Esophagus squamous epithelium (tissue), 5 donors: ENCODE measurements around the gene GPC6. TPM values are rescaled to one million over a fixed set of nuclear protein-coding genes. Genes with fewer than 3 reads are reported as not detected.

Source experiments
- DNase-seq: peaks from one replicate; lab custom pipeline; 2025; lab: John Stamatoyannopoulos, UW
- H3K27ac ChIP-seq, 4 donors: fragments of 200-600 bp; sonication (generic); one replicate each; pipeline ENCODE4 v1.5.1; 2016 to 2019; ENCODE audit warnings: mild to moderate bottlenecking in 1 of 4
- H3K27me3 ChIP-seq, 4 donors: fragments of 200-600 bp; sonication (generic); 1 replicate in 3 of 4; 2 replicates in 1 of 4; pipeline versions ENCODE4 v1.5.1 to v1.6.0; 2017 to 2021; ENCODE audit warnings: antibody characterized with exemption in 1 of 4
- H3K36me3 ChIP-seq, 3 donors: fragments of 200-600 bp; sonication (generic); one replicate each; pipeline ENCODE4 v1.5.1; 2016 to 2019
- H3K4me1 ChIP-seq, 3 donors: fragments of 200-600 bp; sonication (generic); one replicate each; pipeline ENCODE4 v1.5.1; 2017 to 2019
- H3K4me3 ChIP-seq, 4 donors: fragments of 200-600 bp; sonication (generic); 1 replicate in 3 of 4; 2 replicates in 1 of 4; pipeline ENCODE4 v1.5.1; 2016 to 2019; ENCODE audit warnings: mild to moderate bottlenecking in 2 of 4, moderate library complexity in 1 of 4
- H3K9me3 ChIP-seq, 3 donors: fragments of 200-600 bp; sonication (generic); one replicate each; pipeline ENCODE4 v1.5.1; 2016 to 2019
- CTCF ChIP-seq, 6 experiments: fragments of 450-650 bp in 4 of 6; fragments of 200-600 bp in 2 of 6; sonication (generic) in 2 of 6; IDR thresholded peaks; one replicate each; pipeline ENCODE4 v1.5.1; 2016 to 2019; ENCODE audit warnings: antibody characterized with exemption in 6 of 6, mild to moderate bottlenecking in 4 of 6, moderate library complexity in 4 of 6
- POLR2A ChIP-seq, 4 donors: fragments of 450-650 bp; IDR thresholded peaks; one replicate each; pipeline ENCODE4 v1.6.1; 2017; ENCODE audit warnings: antibody characterized with exemption in 4 of 4, mild to moderate bottlenecking in 4 of 4, moderate library complexity in 3 of 4
- WGBS, 2 donors: methylation state at CpG; one replicate each; pipeline ENCODE4 v1.1.5; 2018; 5-methylcytosine and 5-hydroxymethylcytosine counted together
- intact Hi-C: fragments of 100-400 bp; cut with DNase I; formaldehyde crosslinking; loops from one replicate; pipeline ENCODE4 v1.15.0; 2022
- total RNA-seq, 4 donors: library from RNA; depleted of rRNA; stranded (reverse); fragments of >200 nt; gene quantifications; one replicate each; pipeline ENCODE4 v1.1.0, GENCODE V29; 2016
- donor health status: DM: yes; HTN: yes; CAD: no.

The GPC6 gene
- total RNA-seq, 4 donors from 2014 or later = 0.57 to 8.6 (median 2.6) TPM

- no peak for DNase-seq
- Histone ChIP-seq H3K4me1 (no peaks in the 10 kb centered on the region), H3K4me3 (no peak overlapping the region), H3K36me3 (no peaks in the 10 kb centered on the region), H3K9me3 (peaks cover 0 to 10% (median 0%) of the 10 kb centered on the region in 3 donors), H3K27me3 (no peaks in the 10 kb centered on the region), H3K27ac (no peak overlapping the region)
- intact Hi-C loops = no loop called here
- no peak for TF ChIP-seq POLR2A (IDR thresholded peaks at IDR 0.05)
- no peak for TF ChIP-seq CTCF (IDR thresholded peaks at IDR 0.05)
- 69 to 79% methylated on average over 1 of the region's 1 CpG for WGBS, 2 donors
Measured at GRCh38 chr13:94246495-94246894, 1019.9 kb downstream of the GPC6 start.

GRCh38 chr13:94247890-94248289, 1021.3 kb downstream of the GPC6 start:
- Histone ChIP-seq H3K4me1 (no peaks in the 10 kb centered on the region), H3K36me3 (no peaks in the 10 kb centered on the region), H3K4me3 (no peak overlapping the region), H3K9me3 (peaks cover 0 to 10% (median 0%) of the 10 kb centered on the region in 3 donors), H3K27me3 (no peaks in the 10 kb centered on the region), H3K27ac (no peak overlapping the region)
- no peak for DNase-seq
- TF ChIP-seq POLR2A (IDR thresholded peaks at IDR 0.05) = no peak
- no peak for TF ChIP-seq CTCF (IDR thresholded peaks at IDR 0.05)
- WGBS, 2 donors = 56 to 62% methylated on average over 1 of the region's 1 CpG
- intact Hi-C loops = no loop called here

GRCh38 chr13:94248454-94249228, 1022.0 kb downstream of the GPC6 start:
- Histone ChIP-seq H3K36me3 (no peaks in the 10 kb centered on the region), H3K27me3 (no peaks in the 10 kb centered on the region), H3K4me1 (no peaks in the 10 kb centered on the region), H3K4me3 (no peak overlapping the region), H3K27ac (no peak overlapping the region), H3K9me3 (peaks cover 0 to 10% (median 0%) of the 10 kb centered on the region in 3 donors)
- no peak for DNase-seq
- TF ChIP-seq POLR2A (IDR thresholded peaks at IDR 0.05) (no peak), CTCF (IDR thresholded peaks at IDR 0.05) (no peak)
- intact Hi-C loops = no loop called here
- 88 to 91% methylated on average over 2 of the region's 2 CpGs for whole genome bisulfite sequencing, 2 donors

GRCh38 chr13:94249512-94249911, 1022.9 kb downstream of the GPC6 start:
- TF ChIP-seq POLR2A (IDR thresholded peaks at IDR 0.05) (no peak), CTCF (IDR thresholded peaks at IDR 0.05) (no peak)
- Histone ChIP-seq H3K27me3 (no peaks in the 10 kb centered on the region), H3K27ac (no peak overlapping the region), H3K9me3 (peaks cover 0 to 10% (median 0%) of the 10 kb centered on the region in 3 donors), H3K36me3 (no peaks in the 10 kb centered on the region), H3K4me1 (no peaks in the 10 kb centered on the region), H3K4me3 (no peak overlapping the region)
- DNase-seq = no peak
- intact Hi-C loops = no loop called here
- WGBS, 2 donors = 50 to 69% methylated on average over 1 of the region's 1 CpG

- TF ChIP-seq CTCF (IDR thresholded peaks at IDR 0.05) (no peak), POLR2A (IDR thresholded peaks at IDR 0.05) (no peak)
- H3K27me3 ChIP-seq = no peaks in the 10 kb centered on the region
- H3K36me3 ChIP-seq = no peaks in the 10 kb centered on the region
- H3K9me3 ChIP-seq = peaks cover 0 to under 1% (median 0%) of the 10 kb centered on the region in 3 donors
- H3K4me1 ChIP-seq = no peaks in the 10 kb centered on the region
- no peak for DNase-seq
- intact Hi-C loops = no loop called here
- WGBS, 2 donors = 60 to 62% methylated on average over 9 of the region's 9 CpGs
- no peak overlapping the region for H3K27ac ChIP-seq
- no peak overlapping the region for H3K4me3 ChIP-seq
Measured at GRCh38 chr13:94251831-94252608, 1025.4 kb downstream of the GPC6 start.
